SK-N-SH (cell line): Measurements from ENCODE around the gene AGBL2. TPM values are rescaled to one million over a fixed set of nuclear protein-coding genes. Genes with fewer than 3 reads are reported as not detected.
A peak's percentile ranks its signal among the peaks of the same experiment; 100 is the strongest.

Experiments used
- CTCF ChIA-PET: fragments of 300-600, 350-600 bp; formaldehyde crosslinking; extraction: SDS; loops from one replicate; lab custom pipeline; 2021; lab: Yijun Ruan, JAX
- POLR2A ChIA-PET: fragments of 350-600 bp; sonication (Branson Sonifier 250); formaldehyde crosslinking; extraction: SDS; loops from one replicate; lab custom pipeline; 2020; ENCODE audit warnings: antibody characterized with exemption, inconsistent platforms; lab: Yijun Ruan, JAX
- DNase-seq: peaks from one replicate; pipeline ENCODE4 v3.0.0; 2012
- H2AFZ ChIP-seq: fragments of 200-600 bp; sonication (generic); 2 replicates; pipeline ENCODE4 v1.8.1; 2016; ENCODE audit warnings: antibody characterized with exemption, mild to moderate bottlenecking, low read depth
- H3F3A ChIP-seq: fragments of 200-600 bp; sonication (generic); replicated peaks from 2 replicates; pipeline ENCODE3; 2016; ENCODE audit warnings: antibody characterized with exemption, mild to moderate bottlenecking; ENCODE audit not compliant: insufficient read depth
- H3K27ac ChIP-seq, 2 experiments: fragments of 200-500 bp in 1 of 2; fragments of 200-600 bp in 1 of 2; sonication (Bioruptor generic) in 1 of 2; sonication (generic), shearing (Covaris generic) in 1 of 2; 2 replicates each; pipeline versions ENCODE4 v1.5.1 to v1.6.1; 2014 to 2016; ENCODE audit warnings: low read depth in 2 of 2, inconsistent platforms in 1 of 2, low read length in 1 of 2, mild to moderate bottlenecking in 1 of 2, mixed read lengths in 1 of 2
- H3K27me3 ChIP-seq: fragments of 200-600 bp; sonication (generic), shearing (Covaris generic); 2 replicates; pipeline ENCODE4 v1.6.1; 2016; ENCODE audit warnings: mixed run types; ENCODE audit not compliant: insufficient read depth
- H3K36me3 ChIP-seq, 2 experiments: fragments of 200-500 bp in 1 of 2; fragments of 200-600 bp in 1 of 2; sonication (Bioruptor generic) in 1 of 2; sonication (generic) in 1 of 2; replicated peaks in 1 of 2; 2 replicates each; pipeline versions ENCODE3 to v1.5.1; 2014 to 2016; ENCODE audit warnings: low read length in 1 of 2, mild to moderate bottlenecking in 1 of 2; ENCODE audit not compliant: insufficient read depth in 2 of 2, control insufficient read depth in 1 of 2
- H3K4me1 ChIP-seq, 2 experiments: fragments of 200-500 bp in 1 of 2; fragments of 200-600 bp in 1 of 2; sonication (Bioruptor generic) in 1 of 2; sonication (generic), shearing (Covaris generic) in 1 of 2; 2 replicates each; pipeline versions ENCODE4 v1.5.1 to v1.6.1; 2014 to 2016; ENCODE audit warnings: low read depth in 1 of 2, low read length in 1 of 2, mixed run types in 1 of 2; ENCODE audit not compliant: insufficient read depth in 2 of 2, control insufficient read depth in 1 of 2
- H3K4me2 ChIP-seq: fragments of 200-600 bp; sonication (generic), shearing (Covaris generic); 2 replicates; pipeline ENCODE4 v1.6.1; 2017; ENCODE audit warnings: mixed run types
- H3K4me3 ChIP-seq, 2 experiments: fragments of 200-500 bp in 1 of 2; fragments of 200-600 bp in 1 of 2; sonication (Bioruptor generic) in 1 of 2; sonication (generic), shearing (Covaris generic) in 1 of 2; 2 replicates each; pipeline versions ENCODE4 v1.5.1 to v1.8.1; 2014 to 2016; ENCODE audit warnings: low read depth in 2 of 2, inconsistent platforms in 1 of 2, low read length in 1 of 2, mild to moderate bottlenecking in 1 of 2, mixed read lengths in 1 of 2, moderate library complexity in 1 of 2
- H3K79me2 ChIP-seq: fragments of 200-600 bp; sonication (generic); 2 replicates; pipeline ENCODE4 v1.8.1; 2017; ENCODE audit warnings: mild to moderate bottlenecking; ENCODE audit not compliant: insufficient read depth
- H3K9ac ChIP-seq: fragments of 200-600 bp; sonication (generic); 2 replicates; pipeline ENCODE4 v1.6.1; 2017; ENCODE audit warnings: mixed run types
- H3K9me2 ChIP-seq: fragments of 200-600 bp; sonication (generic); 2 replicates; pipeline ENCODE4 v1.6.1; 2017; ENCODE audit warnings: mixed run types
- H3K9me3 ChIP-seq: fragments of 200-600 bp; sonication (generic); 2 replicates; pipeline ENCODE4 v1.6.1; 2017; ENCODE audit warnings: mixed run types, mild to moderate bottlenecking, moderate library complexity
- H4K20me1 ChIP-seq: fragments of 200-600 bp; sonication (generic); 2 replicates; pipeline ENCODE4 v1.6.1; 2017; ENCODE audit warnings: mild to moderate bottlenecking, mixed run types; ENCODE audit not compliant: insufficient read depth
- ELF1 ChIP-seq: IDR thresholded peaks from 2 replicates; pipeline ENCODE4 v1.4.0; 2012
- EZH2phosphoT487 ChIP-seq: fragments of 200-600 bp; sonication (generic); IDR thresholded peaks from 2 replicates; pipeline ENCODE4 v1.6.1; 2017; ENCODE audit warnings: low read depth, mixed run types, mild to moderate bottlenecking, antibody characterized with exemption, moderate library complexity, borderline replicate concordance
- FOXJ3 ChIP-seq: sonication (generic); formaldehyde crosslinking; IDR thresholded peaks from 2 replicates; pipeline ENCODE4 v1.5.1; 2020; ENCODE audit warnings: mild to moderate bottlenecking, missing genetic modification reagents
- FOXM1 ChIP-seq: IDR thresholded peaks from 2 replicates; pipeline ENCODE4 v1.4.0; 2012; ENCODE audit warnings: low read depth, mild to moderate bottlenecking
- GABPA ChIP-seq: IDR thresholded peaks from 2 replicates; pipeline ENCODE4 v1.4.0; 2012; ENCODE audit warnings: low read depth, mild to moderate bottlenecking
- GATA2 ChIP-seq: sonication (generic); formaldehyde crosslinking; IDR thresholded peaks from 2 replicates; pipeline ENCODE4 v1.5.0; 2020; ENCODE audit warnings: mild to moderate bottlenecking, missing genetic modification reagents
- JUND ChIP-seq: IDR thresholded peaks from 2 replicates; pipeline ENCODE4 v1.4.0; 2012
- MEF2A ChIP-seq: IDR thresholded peaks from 2 replicates; pipeline ENCODE4 v1.4.0; 2012; ENCODE audit warnings: low read depth, borderline replicate concordance
- MXI1 ChIP-seq: IDR thresholded peaks from 2 replicates; pipeline ENCODE4 v1.6.1; 2012; ENCODE audit warnings: mild to moderate bottlenecking, low read depth, low read length, improper control_type of control experiment
- NFIC ChIP-seq: IDR thresholded peaks from 2 replicates; pipeline ENCODE4 v1.4.0; 2012; ENCODE audit warnings: borderline replicate concordance
- NRF1 ChIP-seq: IDR thresholded peaks from 2 replicates; pipeline ENCODE4 v1.6.1; 2012; ENCODE audit warnings: low read depth, mild to moderate bottlenecking, low read length
- RAD21 ChIP-seq: IDR thresholded peaks from 2 replicates; pipeline ENCODE4 v1.6.1; 2012; ENCODE audit warnings: mild to moderate bottlenecking, low read length
- RCOR1 ChIP-seq: fragments of 150-350 bp; IDR thresholded peaks from 2 replicates; pipeline ENCODE4 v1.6.1; 2017; ENCODE audit warnings: antibody characterized with exemption, low read length
- RFX5 ChIP-seq: IDR thresholded peaks from 2 replicates; pipeline ENCODE4 v1.6.1; 2012; ENCODE audit warnings: mild to moderate bottlenecking, improper control_type of control experiment, low read length
- SIN3A ChIP-seq: IDR thresholded peaks from 2 replicates; pipeline ENCODE4 v1.6.1; 2012; ENCODE audit warnings: low read depth, mild to moderate bottlenecking, low read length, moderate library complexity, borderline replicate concordance
- TAF1 ChIP-seq: IDR thresholded peaks from 2 replicates; pipeline ENCODE4 v1.6.1; 2012; ENCODE audit warnings: low read depth, mild to moderate bottlenecking, low read length, moderate library complexity, borderline replicate concordance
- TCF12 ChIP-seq: IDR thresholded peaks from 2 replicates; pipeline ENCODE4 v1.4.0; 2012
- TEAD4 ChIP-seq: IDR thresholded peaks from 2 replicates; pipeline ENCODE4 v1.4.0; 2012; ENCODE audit warnings: mild to moderate bottlenecking, borderline replicate concordance; ENCODE audit not compliant: insufficient read depth
- YY1 ChIP-seq: IDR thresholded peaks from 2 replicates; pipeline ENCODE4 v1.4.0; 2012; ENCODE audit warnings: low read depth, mild to moderate bottlenecking
- WGBS: methylation state at CpG from one replicate; pipeline ENCODE4 v1.1.6; 2017; ENCODE audit warnings: low lambda C conversion rate; 5-methylcytosine and 5-hydroxymethylcytosine counted together
- polyA plus RNA-seq, 3 experiments: library from polyadenylated mRNA; depleted of rRNA; stranded (reverse); fragments of >200 nt; gene quantifications; 2 replicates each; pipeline ENCODE4 v1.2.3, GENCODE V29; 2012
- TF ChIP-seq, protein P1 (sequence below): fragments of 200-600 bp; sonication (generic); IDR thresholded peaks from 2 replicates; pipeline ENCODE4 v1.6.1; 2017; ENCODE audit warnings: antibody characterized with exemption, mild to moderate bottlenecking, moderate library complexity
- TF ChIP-seq, protein P2 (sequence below): fragments of 150-350 bp; IDR thresholded peaks from 2 replicates; pipeline ENCODE4 v1.6.1; 2017; ENCODE audit warnings: antibody characterized with exemption, low read length, low read depth, borderline replicate concordance
- TF ChIP-seq, protein P3 (sequence below): IDR thresholded peaks from 2 replicates; pipeline ENCODE4; 2012
- TF ChIP-seq, protein P4 (sequence below): fragments of 150-350 bp; IDR thresholded peaks from 2 replicates; pipeline ENCODE4 v1.6.1; 2016; ENCODE audit warnings: mild to moderate bottlenecking, low read depth, low read length

The AGBL2 gene
- polyA plus RNA-seq, 1 of the 3 experiments (the other 2 are of a cell fraction) = 5.5 TPM

DNA sequence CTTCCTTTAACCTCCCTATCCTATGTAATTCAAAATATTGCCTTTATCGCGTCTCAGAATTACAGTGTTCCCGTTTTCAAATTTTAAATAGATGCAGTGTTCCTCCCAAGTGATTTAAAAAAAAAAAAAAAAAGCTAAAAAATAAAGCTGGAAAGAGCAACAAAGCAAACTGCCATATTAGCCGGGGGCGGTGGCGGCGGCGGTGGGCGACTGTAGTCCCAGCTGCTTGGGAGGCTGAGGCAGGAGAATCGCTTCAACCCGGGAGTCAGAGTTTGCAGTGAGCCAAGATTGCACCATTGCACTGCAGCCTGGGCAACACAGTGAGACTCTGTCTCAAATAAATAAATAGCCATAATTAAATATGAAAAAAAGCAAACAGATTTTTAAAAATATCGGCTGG, 5.5 kb upstream of the AGBL2 start:
- Histone ChIP-seq H4K20me1 (no peaks in the 10 kb centered on the region), H3K4me2 (no peak overlapping the region), H3K9me3 (no peaks in the 10 kb centered on the region), H3F3A (peaks cover 45% of the 10 kb centered on the region), H3K36me3 (peaks cover 74 to 86% of the 10 kb centered on the region in 2 experiments), H3K9me2 (no peaks in the 10 kb centered on the region), H3K4me3 (no peak overlapping the region), H3K9ac (no peak overlapping the region), H2AFZ (no peak overlapping the region), H3K27ac (no peak overlapping the region), H3K4me1 (no peaks in the 10 kb centered on the region), H3K79me2 (no peaks in the 10 kb centered on the region; the same call in 1 of the 2 replicates), H3K27me3 (no peaks in the 10 kb centered on the region)
- DNase-seq = no peak
- TF ChIP-seq TCF12 (no peak), JUND (no peak), FOXM1 (no peak), YY1 (no peak), TEAD4 (no peak), GATA2 (no peak), RFX5 (no peak), TAF1 (no peak), RCOR1 (no peak), MEF2A (no peak), ELF1 (no peak), EZH2phosphoT487 (no peak), GABPA (no peak), FOXJ3 (CRISPR knock-in tag) (no peak), SIN3A (no peak)
- TF ChIP-seq, protein P1, sequence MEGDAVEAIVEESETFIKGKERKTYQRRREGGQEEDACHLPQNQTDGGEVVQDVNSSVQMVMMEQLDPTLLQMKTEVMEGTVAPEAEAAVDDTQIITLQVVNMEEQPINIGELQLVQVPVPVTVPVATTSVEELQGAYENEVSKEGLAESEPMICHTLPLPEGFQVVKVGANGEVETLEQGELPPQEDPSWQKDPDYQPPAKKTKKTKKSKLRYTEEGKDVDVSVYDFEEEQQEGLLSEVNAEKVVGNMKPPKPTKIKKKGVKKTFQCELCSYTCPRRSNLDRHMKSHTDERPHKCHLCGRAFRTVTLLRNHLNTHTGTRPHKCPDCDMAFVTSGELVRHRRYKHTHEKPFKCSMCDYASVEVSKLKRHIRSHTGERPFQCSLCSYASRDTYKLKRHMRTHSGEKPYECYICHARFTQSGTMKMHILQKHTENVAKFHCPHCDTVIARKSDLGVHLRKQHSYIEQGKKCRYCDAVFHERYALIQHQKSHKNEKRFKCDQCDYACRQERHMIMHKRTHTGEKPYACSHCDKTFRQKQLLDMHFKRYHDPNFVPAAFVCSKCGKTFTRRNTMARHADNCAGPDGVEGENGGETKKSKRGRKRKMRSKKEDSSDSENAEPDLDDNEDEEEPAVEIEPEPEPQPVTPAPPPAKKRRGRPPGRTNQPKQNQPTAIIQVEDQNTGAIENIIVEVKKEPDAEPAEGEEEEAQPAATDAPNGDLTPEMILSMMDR = no peak
- TF ChIP-seq, protein P2, sequence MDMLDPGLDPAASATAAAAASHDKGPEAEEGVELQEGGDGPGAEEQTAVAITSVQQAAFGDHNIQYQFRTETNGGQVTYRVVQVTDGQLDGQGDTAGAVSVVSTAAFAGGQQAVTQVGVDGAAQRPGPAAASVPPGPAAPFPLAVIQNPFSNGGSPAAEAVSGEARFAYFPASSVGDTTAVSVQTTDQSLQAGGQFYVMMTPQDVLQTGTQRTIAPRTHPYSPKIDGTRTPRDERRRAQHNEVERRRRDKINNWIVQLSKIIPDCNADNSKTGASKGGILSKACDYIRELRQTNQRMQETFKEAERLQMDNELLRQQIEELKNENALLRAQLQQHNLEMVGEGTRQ = no peak
- ChIA-PET POLR2A (no interaction called here), CTCF (no interaction called here)
- over 99% methylated on average over 12 of the region's 12 CpGs for WGBS

DNA sequence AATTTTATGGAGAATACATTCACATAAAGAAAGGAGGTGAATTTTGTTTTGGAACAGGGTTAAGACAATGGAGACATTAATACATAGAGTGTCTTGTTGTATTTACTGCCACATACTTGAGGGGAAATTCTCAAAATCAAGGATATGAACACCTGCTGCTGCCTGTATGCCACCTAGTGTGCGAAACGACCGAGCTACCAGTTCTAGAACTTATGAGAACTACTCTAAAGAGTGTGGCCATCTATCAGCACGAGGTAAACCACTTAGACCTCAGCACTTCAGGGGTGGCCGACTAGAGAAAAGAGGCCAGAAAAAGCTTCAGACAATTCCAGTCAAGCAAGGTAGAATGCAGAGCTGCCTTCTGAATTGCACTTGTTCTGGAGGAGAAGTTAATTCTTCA, 1.5 kb upstream of the AGBL2 start:
- no peaks in the 10 kb centered on the region for H3K9me2 ChIP-seq
- H2AFZ ChIP-seq = no peak overlapping the region
- no peak for DNase-seq
- H3K27me3 ChIP-seq = no peaks in the 10 kb centered on the region
- ChIA-PET CTCF (interaction anchor here (1.0 kb wide), 1 partner anchor 12 kb away, joined by 4 read pairs; no protein-coding TSS in a partner anchor), POLR2A (no interaction called here)
- peaks cover 44% of the 10 kb centered on the region for H3F3A ChIP-seq
- H3K79me2 ChIP-seq = no peaks in the 10 kb centered on the region
- H3K4me3 ChIP-seq = no peak overlapping the region
- no peaks in the 10 kb centered on the region for H3K9me3 ChIP-seq
- H3K9ac ChIP-seq = no peak overlapping the region
- H3K36me3 ChIP-seq = peaks cover 37 to 48% of the 10 kb centered on the region in 2 experiments
- no peak overlapping the region for H3K4me2 ChIP-seq
- 69% methylated on average over 5 of the region's 5 CpGs for WGBS
- no peaks in the 10 kb centered on the region for H4K20me1 ChIP-seq
- H3K27ac ChIP-seq = 0 out of 4 replicates have a peak overlapping the region, but pooled peaks of 1 of the 2 experiments have one; percentile 2
- peaks cover 3 to 5% of the 10 kb centered on the region in 2 experiments; a peak in 2 of 4 replicates for H3K4me1 ChIP-seq
- no peak for TF ChIP-seq TAF1
- no peak for TF ChIP-seq NRF1
- no peak for TF ChIP-seq YY1
- no peak for TF ChIP-seq SIN3A
- TF ChIP-seq, protein P3, sequence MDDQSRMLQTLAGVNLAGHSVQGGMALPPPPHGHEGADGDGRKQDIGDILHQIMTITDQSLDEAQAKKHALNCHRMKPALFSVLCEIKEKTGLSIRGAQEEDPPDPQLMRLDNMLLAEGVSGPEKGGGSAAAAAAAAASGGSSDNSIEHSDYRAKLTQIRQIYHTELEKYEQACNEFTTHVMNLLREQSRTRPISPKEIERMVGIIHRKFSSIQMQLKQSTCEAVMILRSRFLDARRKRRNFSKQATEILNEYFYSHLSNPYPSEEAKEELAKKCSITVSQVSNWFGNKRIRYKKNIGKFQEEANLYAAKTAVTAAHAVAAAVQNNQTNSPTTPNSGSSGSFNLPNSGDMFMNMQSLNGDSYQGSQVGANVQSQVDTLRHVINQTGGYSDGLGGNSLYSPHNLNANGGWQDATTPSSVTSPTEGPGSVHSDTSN = no peak
- TF ChIP-seq TCF12 = no peak
- no peak for TF ChIP-seq EZH2phosphoT487
- no peak for TF ChIP-seq JUND
- TF ChIP-seq RAD21 = no peak
- TF ChIP-seq MXI1 = no peak
- TF ChIP-seq GATA2 = no peak
- TF ChIP-seq, protein P4, sequence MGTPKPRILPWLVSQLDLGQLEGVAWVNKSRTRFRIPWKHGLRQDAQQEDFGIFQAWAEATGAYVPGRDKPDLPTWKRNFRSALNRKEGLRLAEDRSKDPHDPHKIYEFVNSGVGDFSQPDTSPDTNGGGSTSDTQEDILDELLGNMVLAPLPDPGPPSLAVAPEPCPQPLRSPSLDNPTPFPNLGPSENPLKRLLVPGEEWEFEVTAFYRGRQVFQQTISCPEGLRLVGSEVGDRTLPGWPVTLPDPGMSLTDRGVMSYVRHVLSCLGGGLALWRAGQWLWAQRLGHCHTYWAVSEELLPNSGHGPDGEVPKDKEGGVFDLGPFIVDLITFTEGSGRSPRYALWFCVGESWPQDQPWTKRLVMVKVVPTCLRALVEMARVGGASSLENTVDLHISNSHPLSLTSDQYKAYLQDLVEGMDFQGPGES = no peak
- no peak for TF ChIP-seq NFIC
- no peak for TF ChIP-seq FOXJ3 (CRISPR knock-in tag)
- TF ChIP-seq, protein P2 = no peak
